Tibial nerve (tissue), 4 donors: ENCODE measurements around the gene WDHD1.

Experiments used
- EP300 ChIP-seq, 2 donors: sonication (generic); formaldehyde crosslinking; IDR thresholded peaks; one replicate each; pipeline ENCODE4 v1.6.1; 2017; ENCODE audit warnings: antibody characterized with exemption in 2 of 2, mild to moderate bottlenecking in 1 of 2
- POLR2A ChIP-seq, 2 donors: fragments of 450-650 bp; IDR thresholded peaks; one replicate each; pipeline ENCODE4 v1.6.1; 2017; ENCODE audit warnings: antibody characterized with exemption in 2 of 2, mild to moderate bottlenecking in 2 of 2, moderate library complexity in 2 of 2
- TF ChIP-seq, protein P1 (sequence below), 5 experiments: fragments of 200-600 bp in 3 of 5; fragments of 450-650 bp in 2 of 5; sonication (generic) in 3 of 5; IDR thresholded peaks; one replicate each; pipeline ENCODE4 v1.5.1; 2016 to 2019; ENCODE audit warnings: antibody characterized with exemption in 5 of 5, mild to moderate bottlenecking in 3 of 5, moderate library complexity in 2 of 5

- TF ChIP-seq POLR2A (IDR thresholded peaks at IDR 0.05) (peak; percentile 99), EP300 (IDR thresholded peaks at IDR 0.05) (peak; percentile 15 to 100)
- TF ChIP-seq, protein P1, sequence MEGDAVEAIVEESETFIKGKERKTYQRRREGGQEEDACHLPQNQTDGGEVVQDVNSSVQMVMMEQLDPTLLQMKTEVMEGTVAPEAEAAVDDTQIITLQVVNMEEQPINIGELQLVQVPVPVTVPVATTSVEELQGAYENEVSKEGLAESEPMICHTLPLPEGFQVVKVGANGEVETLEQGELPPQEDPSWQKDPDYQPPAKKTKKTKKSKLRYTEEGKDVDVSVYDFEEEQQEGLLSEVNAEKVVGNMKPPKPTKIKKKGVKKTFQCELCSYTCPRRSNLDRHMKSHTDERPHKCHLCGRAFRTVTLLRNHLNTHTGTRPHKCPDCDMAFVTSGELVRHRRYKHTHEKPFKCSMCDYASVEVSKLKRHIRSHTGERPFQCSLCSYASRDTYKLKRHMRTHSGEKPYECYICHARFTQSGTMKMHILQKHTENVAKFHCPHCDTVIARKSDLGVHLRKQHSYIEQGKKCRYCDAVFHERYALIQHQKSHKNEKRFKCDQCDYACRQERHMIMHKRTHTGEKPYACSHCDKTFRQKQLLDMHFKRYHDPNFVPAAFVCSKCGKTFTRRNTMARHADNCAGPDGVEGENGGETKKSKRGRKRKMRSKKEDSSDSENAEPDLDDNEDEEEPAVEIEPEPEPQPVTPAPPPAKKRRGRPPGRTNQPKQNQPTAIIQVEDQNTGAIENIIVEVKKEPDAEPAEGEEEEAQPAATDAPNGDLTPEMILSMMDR (IDR thresholded peaks at IDR 0.05), result peak; percentile 100
Observed at GRCh38 chr14:55051423-55052268, 24.7 kb upstream of the WDHD1 start, which contains the start of gene MAPK1IP1L.
